HL-60 (cell line): ENCODE results near the gene FBXW7.

Source experiments
- DNase-seq, 2 experiments: peaks; one replicate each; pipeline ENCODE4 v3.0.0-alpha.2; 2010 to 2020; ENCODE audit warnings: low read depth in 1 of 2, low spot score in 1 of 2
- H3K27ac ChIP-seq: fragments of 250-450 bp; sonication (Bioruptor Pico); replicated peaks from 2 replicates; pipeline ENCODE4 v1.5.1; 2020; ENCODE audit warnings: mild to moderate bottlenecking, moderate library complexity
- H3K27me3 ChIP-seq: fragments of 250-450 bp; sonication (Bioruptor Pico); 2 replicates; pipeline ENCODE4 v1.5.1; 2021; ENCODE audit warnings: mild to moderate bottlenecking, moderate library complexity; ENCODE audit not compliant: insufficient read depth, poor library complexity, severe bottlenecking
- H3K4me3 ChIP-seq: replicated peaks from 2 replicates; pipeline ENCODE4 v1.5.1; 2011; ENCODE audit warnings: mild to moderate bottlenecking, control low read depth, low read length; ENCODE audit not compliant: insufficient read depth
- GABPA ChIP-seq: IDR thresholded peaks from 2 replicates; pipeline ENCODE4 v1.6.1; 2012; ENCODE audit warnings: low read depth
- POLR2AphosphoS5 ChIP-seq: IDR thresholded peaks from 2 replicates; pipeline ENCODE4 v1.6.1; 2012; ENCODE audit warnings: low read depth
- REST ChIP-seq: IDR thresholded peaks from 2 replicates; pipeline ENCODE4 v1.6.1; 2012; ENCODE audit warnings: low read depth; ENCODE audit not compliant: insufficient replicate concordance
- SPI1 ChIP-seq: IDR thresholded peaks from 2 replicates; pipeline ENCODE4 v1.6.1; 2012; ENCODE audit warnings: low read depth, mild to moderate bottlenecking, borderline replicate concordance
- TF ChIP-seq, protein P1 (sequence below): IDR thresholded peaks from one replicate; pipeline ENCODE4 v1.5.1; 2011; ENCODE audit warnings: low read length, control low read depth, inconsistent platforms; ENCODE audit not compliant: insufficient read depth

Gene FBXW7

GRCh38 chr4:152579916-152580315, 44.0 kb upstream of the FBXW7 start:
- Histone ChIP-seq H3K27ac (no peak overlapping the region), H3K27me3 (peaks cover 2% of the 10 kb centered on the region), H3K4me3 (no peak overlapping the region)
- TF ChIP-seq POLR2AphosphoS5: no peak
- no peak for TF ChIP-seq SPI1
- TF ChIP-seq, protein P1, sequence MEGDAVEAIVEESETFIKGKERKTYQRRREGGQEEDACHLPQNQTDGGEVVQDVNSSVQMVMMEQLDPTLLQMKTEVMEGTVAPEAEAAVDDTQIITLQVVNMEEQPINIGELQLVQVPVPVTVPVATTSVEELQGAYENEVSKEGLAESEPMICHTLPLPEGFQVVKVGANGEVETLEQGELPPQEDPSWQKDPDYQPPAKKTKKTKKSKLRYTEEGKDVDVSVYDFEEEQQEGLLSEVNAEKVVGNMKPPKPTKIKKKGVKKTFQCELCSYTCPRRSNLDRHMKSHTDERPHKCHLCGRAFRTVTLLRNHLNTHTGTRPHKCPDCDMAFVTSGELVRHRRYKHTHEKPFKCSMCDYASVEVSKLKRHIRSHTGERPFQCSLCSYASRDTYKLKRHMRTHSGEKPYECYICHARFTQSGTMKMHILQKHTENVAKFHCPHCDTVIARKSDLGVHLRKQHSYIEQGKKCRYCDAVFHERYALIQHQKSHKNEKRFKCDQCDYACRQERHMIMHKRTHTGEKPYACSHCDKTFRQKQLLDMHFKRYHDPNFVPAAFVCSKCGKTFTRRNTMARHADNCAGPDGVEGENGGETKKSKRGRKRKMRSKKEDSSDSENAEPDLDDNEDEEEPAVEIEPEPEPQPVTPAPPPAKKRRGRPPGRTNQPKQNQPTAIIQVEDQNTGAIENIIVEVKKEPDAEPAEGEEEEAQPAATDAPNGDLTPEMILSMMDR: no peak
- TF ChIP-seq GABPA: no peak
- TF ChIP-seq REST: no peak
- DNase-seq: no peak

DNA sequence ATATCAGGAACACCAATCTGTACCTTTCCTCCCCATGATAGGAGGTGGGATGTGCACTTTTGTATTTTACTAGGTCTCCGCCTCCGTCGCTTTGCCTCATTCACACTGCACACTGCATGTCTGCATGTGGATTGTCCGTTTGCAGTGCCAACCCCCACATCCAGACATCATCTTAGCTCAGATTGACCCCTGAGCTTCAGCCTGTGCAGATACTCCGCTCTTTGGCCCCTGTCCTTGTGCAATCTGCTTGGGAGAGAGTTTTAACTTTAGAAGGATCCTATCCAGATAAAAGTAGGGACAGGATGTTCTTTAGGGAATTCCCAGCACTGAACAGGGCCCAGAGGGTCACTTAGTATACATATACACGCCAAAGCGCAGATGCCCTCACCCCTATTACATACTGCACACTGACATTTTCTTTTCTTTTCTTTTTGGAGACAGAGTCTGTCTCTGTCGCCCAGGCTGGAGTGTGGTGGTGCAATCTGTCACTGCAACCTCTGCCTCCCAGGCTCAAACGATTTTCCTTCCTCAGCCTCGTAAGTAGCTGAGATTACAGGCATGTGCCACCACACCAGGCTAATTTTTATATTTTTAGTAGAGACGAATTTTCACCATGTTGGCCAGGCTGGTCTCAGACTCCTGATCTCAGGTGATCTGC, 43.3 kb upstream of the FBXW7 start:
- Histone ChIP-seq H3K27me3 (peaks cover 7% of the 10 kb centered on the region), H3K4me3 (no peak overlapping the region), H3K27ac (no peak overlapping the region)
- TF ChIP-seq, protein P1: no peak
- DNase-seq: no peak

- no peak overlapping the region for H3K27ac ChIP-seq
- TF ChIP-seq GABPA: no peak
- no peak for TF ChIP-seq POLR2AphosphoS5
- TF ChIP-seq REST: no peak
- no peak for TF ChIP-seq SPI1
- TF ChIP-seq, protein P1: no peak
- no peak overlapping the region for H3K4me3 ChIP-seq
- no peak for DNase-seq
- H3K27me3 ChIP-seq: peaks cover 9% of the 10 kb centered on the region
These were observed 42.8 kb upstream of the FBXW7 start for GRCh38 chr4:152578670-152579069.
